ENCODE results near the gene ABHD14A. TPM values are rescaled to one million over a fixed set of nuclear protein-coding genes. Genes with fewer than 3 reads are reported as not detected.

ABHD14A gene
- total RNA-seq, 1 donor from 2014 or later, result 11.8 TPM

- peak overlapping the region; percentile 2 for H3K4me2 ChIP-seq (ENCODE audit: low read length)
- H3K4me3 Mint-ChIP-seq (ENCODE audit: unreplicated experiment), result no peak overlapping the region
- no peaks in the 10 kb centered on the region for H3K27me3 Mint-ChIP-seq (ENCODE audit: low read depth, unreplicated experiment)
- H3K4me1 Mint-ChIP-seq (ENCODE audit: low read depth, unreplicated experiment), result peaks cover 37% of the 10 kb centered on the region
- no peak overlapping the region for H2AFZ ChIP-seq (ENCODE audit: low read depth, low read length)
- FAIRE-seq (no peak), DNase-seq (ENCODE audit: low read depth) (no peak)
- no peak overlapping the region for H3K27ac Mint-ChIP-seq (ENCODE audit: unreplicated experiment)
- H4K20me1 ChIP-seq (ENCODE audit: insufficient read depth, low read length), result no peaks in the 10 kb centered on the region
- no peaks in the 10 kb centered on the region for H3K36me3 ChIP-seq (ENCODE audit: insufficient read depth, low read length)
- no peak for TF ChIP-seq EZH2 (IDR thresholded peaks at IDR 0.05; ENCODE audit: insufficient read depth, low read length)
- no peak for TF ChIP-seq CTCF (IDR thresholded peaks at IDR 0.05; ENCODE audit: insufficient read depth, low read depth, low read length)
- H3K36me3 Mint-ChIP-seq (ENCODE audit: low read depth, unreplicated experiment), result no peaks in the 10 kb centered on the region
- no peak overlapping the region for H3K4me3 ChIP-seq (ENCODE audit: insufficient read depth, low read depth, low read length)
- H3K9me3 Mint-ChIP-seq (ENCODE audit: unreplicated experiment), result no peaks in the 10 kb centered on the region
- H3K4me1 ChIP-seq (ENCODE audit: insufficient read depth, low read length), result peaks cover 10% of the 10 kb centered on the region
- H3K27ac ChIP-seq (ENCODE audit: low read depth, low read length), result no peak overlapping the region
- no peaks in the 10 kb centered on the region for H3K9me3 ChIP-seq (ENCODE audit: insufficient read depth, low read depth, low read length)
- H3K79me2 ChIP-seq (ENCODE audit: insufficient read depth, low read length), result no peaks in the 10 kb centered on the region
- H3K27me3 ChIP-seq (ENCODE audit: insufficient read depth, low read length), result no peaks in the 10 kb centered on the region
- no peak overlapping the region for H3K9ac ChIP-seq (ENCODE audit: low read length)
These were observed 46.8 kb downstream of the ABHD14A start for GRCh38 chr3:52021489-52022268.

DNA sequence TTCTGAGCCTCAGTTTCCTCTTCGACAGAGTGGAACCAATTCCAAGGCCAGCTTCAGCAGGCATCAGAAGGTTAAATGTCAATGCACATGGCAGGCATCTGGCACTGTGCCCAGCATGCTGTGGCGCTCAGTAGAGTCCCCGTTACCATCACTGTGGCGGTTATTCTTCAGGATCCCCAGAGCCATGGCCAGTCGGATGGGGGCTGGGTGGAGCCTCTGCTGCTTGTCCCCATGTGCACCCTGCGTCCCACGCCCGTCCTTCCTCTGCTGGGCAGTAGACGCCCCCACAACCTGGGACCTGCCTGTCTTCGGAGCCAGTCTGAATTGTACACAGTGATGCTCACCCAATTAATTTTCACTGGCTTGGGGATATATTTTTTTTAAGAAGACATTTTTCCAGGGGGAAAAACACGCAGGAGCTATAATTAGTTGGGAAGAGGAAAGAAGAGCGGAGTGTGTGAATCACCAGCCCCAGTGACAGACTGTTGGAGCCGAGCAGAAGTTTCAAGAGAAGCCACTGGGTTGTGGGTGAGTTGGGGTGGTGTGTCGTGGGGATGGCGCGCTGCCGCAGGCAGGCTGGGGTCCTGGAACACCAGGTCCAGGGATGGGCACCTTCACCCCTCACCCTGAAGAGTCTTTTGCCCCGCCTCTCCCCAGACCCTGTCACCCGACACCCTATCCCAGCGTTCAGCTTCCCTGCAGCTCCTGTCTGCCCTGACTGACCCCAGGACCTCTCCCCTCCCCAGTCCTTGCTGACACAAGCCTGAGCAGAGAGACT lies 47.6 kb downstream of the ABHD14A start:
- Mint-ChIP-seq H3K4me1 (ENCODE audit: low read depth, unreplicated experiment) (peaks cover 37% of the 10 kb centered on the region), H3K9me3 (ENCODE audit: unreplicated experiment) (no peaks in the 10 kb centered on the region), H3K27ac (ENCODE audit: unreplicated experiment) (no peak overlapping the region), H3K27me3 (ENCODE audit: low read depth, unreplicated experiment) (no peaks in the 10 kb centered on the region), H3K4me3 (ENCODE audit: unreplicated experiment) (peak overlapping the region; percentile 28), H3K36me3 (ENCODE audit: low read depth, unreplicated experiment) (no peaks in the 10 kb centered on the region)
- H3K9me3 ChIP-seq (ENCODE audit: insufficient read depth, low read depth, low read length), result no peaks in the 10 kb centered on the region
- no peak overlapping the region for H2AFZ ChIP-seq (ENCODE audit: low read depth, low read length)
- H3K79me2 ChIP-seq (ENCODE audit: insufficient read depth, low read length), result no peaks in the 10 kb centered on the region
- no peaks in the 10 kb centered on the region for H3K27me3 ChIP-seq (ENCODE audit: insufficient read depth, low read length)
- peaks cover 10% of the 10 kb centered on the region for H3K4me1 ChIP-seq (ENCODE audit: insufficient read depth, low read length)
- TF ChIP-seq CTCF (IDR thresholded peaks at IDR 0.05; ENCODE audit: insufficient read depth, low read depth, low read length), result no peak
- no peak for TF ChIP-seq EZH2 (IDR thresholded peaks at IDR 0.05; ENCODE audit: insufficient read depth, low read length)
- no peak overlapping the region for H3K27ac ChIP-seq (ENCODE audit: low read depth, low read length)
- H3K4me2 ChIP-seq (ENCODE audit: low read length), result peak overlapping the region; percentile 2
- no peak overlapping the region for H3K4me3 ChIP-seq (ENCODE audit: insufficient read depth, low read depth, low read length)
- H3K36me3 ChIP-seq (ENCODE audit: insufficient read depth, low read length), result no peaks in the 10 kb centered on the region
- DNase-seq (ENCODE audit: low read depth), result no peak
- no peaks in the 10 kb centered on the region for H4K20me1 ChIP-seq (ENCODE audit: insufficient read depth, low read length)
- no peak for FAIRE-seq
- no peak overlapping the region for H3K9ac ChIP-seq (ENCODE audit: low read length)

Data from astrocyte (in vitro differentiated cells and primary cell).